Measurements from ENCODE around the gene BANP.
"Not testable (repeated sequence)": the region's sequence is repeated elsewhere in the genome, so short reads cannot be mapped to it uniquely, and the experiment has no call there.

Gene BANP

DNA sequence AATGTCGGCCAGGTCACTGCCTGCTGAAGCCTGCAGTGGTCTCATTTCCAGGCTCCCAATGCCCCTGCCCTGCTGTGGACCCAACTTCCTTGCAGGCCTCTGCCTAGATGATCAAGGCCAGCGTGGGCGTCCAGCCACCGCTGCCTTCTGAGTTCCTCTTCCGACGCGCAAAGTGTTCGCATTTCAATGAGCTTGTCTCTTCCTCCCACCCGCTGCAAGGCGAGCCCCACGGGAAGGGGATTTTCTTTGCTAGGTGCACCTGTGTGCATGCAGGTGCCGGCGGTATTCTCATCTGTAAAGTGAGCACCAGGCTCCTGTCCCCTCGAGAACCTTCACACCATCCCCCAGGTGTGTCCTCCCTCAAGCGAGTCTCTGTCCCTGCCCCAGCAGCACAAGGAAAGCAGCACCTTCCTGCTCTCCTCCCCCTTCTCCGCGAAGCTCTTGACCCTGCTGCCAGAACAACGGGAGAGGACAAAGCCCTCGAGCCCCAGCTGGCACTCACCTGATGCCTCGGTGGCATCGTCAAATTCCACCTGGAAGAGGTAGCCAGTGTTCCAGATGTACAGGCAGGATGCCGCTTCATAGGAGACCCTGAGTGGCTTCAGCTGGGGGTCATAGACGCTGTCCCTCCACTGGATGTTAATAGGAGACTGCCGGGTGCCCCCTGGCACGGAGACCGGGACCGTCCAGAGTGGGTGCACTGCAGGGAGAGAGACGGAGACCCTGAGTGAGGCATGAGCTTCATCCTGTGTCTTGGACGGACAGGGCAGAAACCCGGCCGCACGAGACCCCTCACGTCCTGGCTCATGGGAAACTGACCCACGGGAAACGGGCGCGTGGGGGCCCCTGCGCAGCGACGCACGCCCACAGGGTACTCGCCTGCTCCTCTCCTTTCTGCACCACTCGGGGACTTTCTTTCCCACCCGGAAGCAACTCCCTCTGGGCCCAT lies 24.7 kb upstream of the BANP start:
- DNase-seq (ENCODE audit: low read depth): no peak

DNA sequence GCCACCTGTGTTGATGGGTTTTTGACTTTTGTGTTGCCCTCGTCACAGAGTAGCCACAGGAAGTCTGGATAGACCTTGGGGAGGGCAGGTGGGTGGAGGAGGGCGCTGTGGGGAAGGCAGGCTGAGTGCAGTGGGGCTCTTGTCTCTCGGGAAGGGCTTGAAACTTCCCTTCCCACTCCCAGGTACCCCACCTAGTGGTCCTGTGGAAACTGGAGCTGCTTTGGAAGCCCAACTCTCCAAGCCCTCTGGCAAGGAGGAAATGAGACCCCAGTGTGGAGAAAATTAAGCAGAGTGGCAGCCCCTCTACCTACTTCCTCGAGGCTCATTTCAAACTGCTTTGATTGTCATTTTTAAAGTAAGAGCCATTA lies 24.1 kb upstream of the BANP start:
- DNase-seq (ENCODE audit: low read depth): no peak

DNA sequence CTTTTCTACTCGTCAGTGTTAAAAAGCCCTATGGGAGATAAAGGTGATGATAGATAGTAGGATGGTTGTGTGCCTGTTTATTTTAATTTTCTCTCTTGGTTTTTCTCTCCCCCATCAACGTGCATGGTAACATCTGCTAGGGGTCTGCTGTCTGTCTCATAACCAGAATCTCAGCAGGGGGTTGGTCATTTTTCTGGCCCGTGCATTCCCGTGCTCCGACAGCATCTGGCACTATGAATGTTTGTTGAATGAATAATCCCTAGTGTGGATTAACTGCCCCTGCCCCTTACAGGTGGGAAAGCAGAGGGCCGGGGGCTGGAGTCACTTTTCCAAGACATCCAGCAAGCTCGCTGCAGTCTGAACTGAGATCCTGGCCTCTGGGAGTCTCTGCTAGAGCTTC lies 21.2 kb upstream of the BANP start:
- DNase-seq (ENCODE audit: low read depth): no peak

DNA sequence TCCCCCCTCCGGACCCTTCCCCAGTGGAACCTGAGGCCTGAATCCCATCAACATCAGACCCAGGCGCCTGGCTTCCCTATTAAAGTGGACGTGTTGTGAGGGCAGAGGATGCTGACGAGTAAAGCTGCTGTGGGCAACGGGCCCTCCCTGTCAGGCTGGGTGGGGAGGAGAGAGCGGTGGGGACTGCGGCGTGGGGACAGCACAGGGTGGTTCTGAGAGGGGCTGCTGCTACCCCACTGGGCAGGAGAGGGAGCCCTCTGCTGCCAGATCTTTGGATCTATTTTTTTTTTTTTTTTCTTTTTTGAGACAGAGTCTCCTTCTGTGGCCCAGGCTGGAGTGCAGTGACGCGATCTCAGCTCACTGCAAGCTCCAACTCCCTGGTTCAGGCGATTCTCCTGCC lies 20.8 kb upstream of the BANP start:
- no peak for DNase-seq (ENCODE audit: low read depth)

DNA sequence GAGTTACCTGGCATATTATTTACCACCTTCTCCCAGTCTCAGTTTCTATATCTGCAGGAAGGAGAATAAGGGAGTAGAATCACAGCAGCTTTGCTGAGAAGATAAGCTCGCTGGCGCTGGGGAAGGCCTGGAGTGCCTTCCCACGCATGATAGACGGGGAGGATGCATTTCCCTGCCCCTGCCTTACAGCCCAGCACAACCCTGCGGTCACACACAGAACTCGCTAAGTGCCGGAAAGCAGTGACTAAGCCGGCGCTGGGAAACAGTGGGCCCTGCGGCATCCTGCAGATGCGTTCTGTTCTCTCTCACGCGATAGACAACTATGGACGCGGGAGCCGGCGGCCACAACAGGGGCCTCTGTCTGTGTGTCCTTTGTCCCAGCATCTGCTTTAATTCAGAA lies 19.7 kb upstream of the BANP start:
- no peak for DNase-seq (ENCODE audit: low read depth)

DNA sequence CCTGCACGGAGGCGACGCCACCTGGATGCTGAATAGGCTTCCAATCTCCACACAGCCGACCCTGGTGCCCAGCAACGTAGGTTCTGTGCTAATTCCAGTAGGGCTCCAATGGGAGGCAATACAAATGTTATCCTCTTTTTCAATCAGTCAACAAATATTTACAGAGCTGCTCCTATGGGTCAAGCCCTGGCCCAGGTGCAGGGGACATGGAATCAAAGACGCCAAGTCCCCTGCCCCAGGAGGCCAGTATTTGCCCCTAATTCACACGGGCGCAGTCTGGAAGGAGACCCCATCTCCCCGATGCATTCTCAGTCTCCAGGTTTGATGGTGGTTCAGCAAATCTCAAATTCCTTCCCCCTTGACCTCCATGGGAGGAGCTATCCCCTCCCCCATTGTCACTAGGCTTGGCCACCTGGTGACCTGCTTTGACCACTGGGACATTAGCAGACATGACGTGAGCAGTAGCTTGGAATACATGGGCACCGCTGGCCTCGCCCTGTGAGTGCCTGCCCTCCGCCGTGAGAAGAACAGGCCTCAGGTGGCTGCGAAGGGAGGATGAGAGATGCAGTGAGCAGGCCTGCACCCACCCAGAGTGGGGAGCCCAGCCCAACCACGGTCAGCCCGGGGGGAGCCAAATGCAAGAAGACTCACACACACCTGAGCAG lies 18.6 kb upstream of the BANP start:
- DNase-seq (ENCODE audit: low read depth): not testable (repeated sequence)

DNA sequence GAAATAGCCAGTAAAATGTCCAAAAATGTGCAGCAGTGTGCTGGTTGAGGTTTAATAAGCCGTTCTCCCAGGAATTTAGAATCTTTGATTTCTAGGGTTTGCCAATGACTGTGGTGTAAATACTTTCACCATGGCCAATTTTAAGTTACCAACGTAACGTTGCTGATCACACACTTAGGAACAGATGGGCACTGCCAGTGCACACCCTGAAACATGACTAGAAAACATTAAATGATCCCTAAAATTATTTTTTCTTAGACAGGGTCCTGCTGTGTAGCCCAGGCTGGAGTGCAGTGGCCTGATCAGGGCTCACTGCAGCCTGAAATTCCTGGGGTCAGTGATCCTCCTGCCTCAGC lies 18.1 kb upstream of the BANP start:
- no peak for DNase-seq (ENCODE audit: low read depth)

DNA sequence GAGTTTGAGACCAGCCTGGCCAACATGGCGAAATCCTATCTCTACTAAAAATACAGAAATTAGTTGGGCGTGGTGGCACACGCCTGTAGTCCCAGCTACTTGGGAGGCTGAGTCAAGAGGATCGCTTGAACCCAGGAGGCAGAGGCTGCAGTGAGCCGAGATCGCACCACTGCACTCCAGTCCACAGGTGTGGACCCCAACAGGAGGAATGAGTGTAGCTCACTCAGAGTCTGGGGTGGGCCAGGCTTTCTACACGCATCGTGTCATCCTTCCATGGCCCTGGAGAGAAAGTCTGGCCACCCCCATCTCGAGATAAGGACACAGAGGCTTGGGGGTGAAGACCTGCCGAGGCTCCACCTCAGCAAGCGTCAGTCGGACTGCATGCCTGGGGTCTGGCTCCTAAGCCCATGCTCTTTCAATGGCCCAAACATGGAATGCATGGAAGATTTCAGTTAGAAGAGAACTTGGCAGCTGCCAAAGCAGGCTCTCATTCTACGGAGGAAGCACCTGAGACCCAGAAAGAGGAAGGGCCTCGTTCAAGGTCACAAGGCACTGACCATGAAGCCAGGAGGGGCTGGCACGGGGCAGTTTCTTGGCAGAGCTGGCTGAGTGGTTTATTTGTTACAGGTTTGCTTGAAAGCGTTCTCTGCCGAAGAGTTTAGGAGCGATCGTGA lies 16.3 kb upstream of the BANP start:
- DNase-seq (ENCODE audit: low read depth): not testable (repeated sequence)

DNA sequence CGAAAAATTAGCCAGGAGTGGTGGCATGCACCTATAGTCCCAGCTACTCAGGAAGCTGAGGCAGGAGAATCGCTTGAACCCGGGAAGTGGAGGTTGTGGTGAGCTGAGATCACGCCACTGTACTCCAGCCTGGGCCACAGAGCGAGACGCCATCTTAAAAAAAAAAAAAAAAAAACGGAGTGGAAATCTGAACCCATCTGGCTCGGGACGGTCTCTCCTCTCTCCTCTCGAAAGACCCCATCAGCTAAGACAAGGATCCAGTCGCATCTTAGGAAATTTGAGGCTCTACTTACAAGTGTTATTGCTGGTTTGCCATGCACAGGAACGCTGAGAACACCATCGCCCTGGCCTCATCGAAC lies 15.2 kb upstream of the BANP start:
- not testable (repeated sequence) for DNase-seq (ENCODE audit: low read depth)

DNA sequence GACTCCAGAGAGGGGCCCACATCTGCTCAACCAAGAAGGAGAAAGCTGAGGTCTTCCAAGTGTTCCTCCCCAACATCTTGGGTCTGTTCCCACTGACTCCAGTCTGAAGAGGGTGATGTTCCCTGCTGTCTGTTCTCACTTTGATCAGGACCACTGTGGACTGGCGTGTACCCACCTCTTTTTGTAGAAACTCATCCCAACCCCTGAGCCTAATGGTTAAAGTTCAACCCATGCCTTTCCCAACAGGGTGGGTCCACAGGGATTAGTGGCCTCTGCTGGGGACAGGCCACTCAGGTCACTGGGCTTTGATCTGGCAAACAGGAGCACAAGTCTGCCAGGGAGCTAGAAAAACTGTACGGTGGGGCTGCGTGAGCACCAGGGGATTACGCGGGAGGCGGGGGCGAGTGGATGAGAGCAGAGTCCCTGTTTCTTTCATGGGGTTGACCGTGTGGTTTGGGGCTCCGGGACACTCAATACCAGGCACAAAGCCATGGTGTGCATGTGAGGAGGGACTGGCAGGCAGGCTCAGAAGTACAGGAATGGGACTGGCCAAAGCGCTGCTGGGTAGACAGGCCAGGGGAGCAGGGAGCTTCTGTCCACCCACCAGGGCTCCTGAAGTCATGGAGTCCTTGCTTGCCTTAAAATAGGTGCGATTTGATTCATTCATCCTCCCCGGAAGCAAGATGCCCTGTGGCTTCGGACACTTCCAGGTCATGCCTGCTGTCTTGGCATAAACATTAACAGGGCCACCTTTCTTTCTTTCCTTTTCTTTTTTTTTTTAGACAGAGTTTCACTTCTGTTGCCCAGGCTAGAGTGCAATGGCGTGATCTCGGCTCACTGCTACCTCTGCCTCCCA lies 14.6 kb upstream of the BANP start, which contains the start of gene CA5A:
CA5A (minus strand) TSS at position 155 of the 856 bp plus-strand sequence; CDS start at position 76, 79 bp downstream.
- DNase-seq (ENCODE audit: low read depth): no peak

DNA sequence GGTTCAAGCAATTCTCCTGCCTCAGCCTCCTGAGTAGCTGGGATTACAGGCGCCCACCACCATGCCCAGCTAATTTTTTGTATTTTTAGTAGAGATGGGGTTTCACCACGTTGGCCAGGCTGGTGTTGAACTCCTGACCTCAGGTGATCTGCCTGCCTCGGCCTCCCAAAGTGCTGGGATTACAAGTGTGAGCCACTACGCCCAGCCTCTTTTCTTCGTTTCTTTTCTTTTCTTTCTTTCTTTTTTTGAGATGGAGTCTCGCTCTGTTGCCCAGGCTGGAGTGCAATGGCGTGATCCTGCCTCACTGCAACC lies 14.0 kb upstream of the BANP start:
- DNase-seq (ENCODE audit: low read depth): not testable (repeated sequence)

DNA sequence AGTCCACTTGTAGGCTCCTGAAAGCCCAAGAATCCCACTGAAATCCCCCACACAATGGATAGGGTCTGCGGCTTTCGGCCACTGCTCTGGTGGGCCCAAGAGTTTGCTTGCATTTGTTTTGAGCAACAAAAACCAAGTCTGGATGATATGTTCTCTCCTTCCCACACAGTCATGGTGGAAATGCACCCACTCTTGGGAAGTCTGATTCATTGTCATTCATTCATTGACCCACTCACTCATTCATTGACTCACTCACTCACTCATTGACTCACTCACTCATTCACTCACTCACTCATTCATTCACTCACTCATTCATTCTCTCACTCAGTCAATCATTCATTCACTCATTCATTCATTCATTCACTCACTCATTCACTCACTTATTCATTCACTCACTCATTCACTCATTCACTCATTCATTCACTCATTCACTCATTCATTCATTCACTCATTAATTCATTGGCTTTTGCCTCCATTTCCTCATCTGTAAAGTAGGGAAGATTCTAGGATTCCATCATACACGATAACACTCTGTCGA lies 12.8 kb upstream of the BANP start:
- no peak for DNase-seq (ENCODE audit: low read depth)

DNA sequence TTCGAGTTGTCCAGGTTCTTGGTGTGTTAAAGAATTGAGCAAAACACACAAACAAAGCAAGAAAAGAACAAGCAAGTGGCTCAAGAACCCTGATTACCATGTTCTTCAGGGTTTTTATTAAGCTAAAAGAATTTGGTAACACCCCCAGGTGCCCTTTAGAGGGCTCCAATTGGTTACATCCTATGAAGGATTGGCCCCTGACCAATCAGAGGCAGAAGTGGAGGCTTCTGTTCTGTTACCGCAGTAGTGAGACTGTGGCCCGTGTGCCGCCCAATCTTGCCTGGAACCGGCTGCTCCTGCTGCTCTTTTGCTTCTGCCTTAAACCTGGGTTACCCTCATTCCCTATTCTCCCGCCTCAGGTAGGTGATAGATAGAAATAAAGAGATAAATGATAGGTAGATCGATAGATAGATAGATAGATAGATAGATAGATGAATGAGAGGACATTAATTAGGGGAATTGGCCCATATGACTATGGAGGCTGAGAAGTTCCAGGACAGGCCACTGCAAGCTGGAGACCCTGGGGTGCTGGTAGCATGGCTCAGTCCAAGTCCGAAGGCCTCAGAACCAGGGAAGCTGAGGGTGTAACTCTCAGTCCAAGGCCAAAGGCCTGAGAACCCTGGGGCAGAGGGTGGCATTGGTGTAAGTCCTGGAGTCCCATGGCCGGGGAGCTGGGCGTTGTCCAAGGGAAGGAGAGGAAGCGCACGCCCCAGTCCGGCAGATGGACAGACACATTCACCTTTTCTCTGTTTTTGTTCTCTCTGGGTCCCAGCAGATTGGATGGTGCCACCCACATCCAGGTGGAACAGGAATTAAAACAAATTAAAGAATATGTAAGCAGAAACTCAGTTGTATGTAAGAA lies 11.4 kb upstream of the BANP start:
- no peak for DNase-seq (ENCODE audit: low read depth)

DNA sequence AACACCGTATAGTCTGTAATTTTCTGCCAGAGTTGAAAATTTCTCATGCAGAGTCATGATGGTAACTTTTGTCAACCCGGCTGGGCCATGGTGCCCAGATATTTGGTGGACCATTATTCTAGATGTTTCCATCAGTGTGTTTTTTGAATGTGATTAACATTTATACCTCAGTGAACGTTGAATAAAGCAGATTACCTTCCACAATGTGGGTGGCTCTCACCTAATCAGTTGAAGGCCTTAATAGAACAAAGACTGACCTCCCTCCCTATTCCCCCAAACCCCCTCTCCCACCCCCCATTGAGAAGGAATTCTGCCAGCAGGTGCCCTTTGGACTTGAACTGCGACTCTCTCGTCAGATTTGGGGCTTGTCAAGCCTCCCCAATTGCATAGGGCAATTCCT lies 8.6 kb upstream of the BANP start:
- no peak for DNase-seq (ENCODE audit: low read depth)

DNA sequence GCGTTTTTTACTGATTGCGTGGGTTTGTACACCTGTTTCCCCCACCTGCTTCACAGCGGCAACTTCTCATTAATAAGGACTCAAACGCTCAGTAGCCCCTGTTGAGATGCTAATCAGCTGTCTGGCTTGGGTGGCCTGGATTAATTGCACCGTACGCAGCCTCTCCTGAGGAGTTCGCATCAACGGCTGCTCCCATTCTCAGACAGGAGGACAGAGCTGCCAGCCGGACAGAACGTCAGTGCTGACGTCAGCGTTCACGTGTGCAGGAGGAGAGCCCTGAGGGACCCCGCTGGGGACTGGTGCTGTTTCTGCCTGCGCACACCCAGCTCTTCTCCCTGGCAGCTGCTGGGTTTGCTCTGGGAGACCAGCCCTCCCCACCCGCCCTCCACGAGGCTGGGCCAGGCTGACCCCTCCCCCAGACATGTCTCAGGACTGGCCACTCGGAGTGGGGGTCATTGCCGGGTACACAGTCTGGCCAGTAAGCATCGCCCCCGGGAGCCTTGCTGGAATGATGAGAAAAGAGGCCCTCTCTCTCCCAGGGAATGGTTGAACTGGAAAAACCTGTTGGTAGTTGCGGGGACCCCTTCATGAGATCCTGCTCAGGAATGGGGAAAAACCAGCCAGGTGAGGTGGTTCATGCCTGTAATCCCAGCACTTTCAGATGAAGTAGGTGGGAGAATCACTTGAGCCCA lies 5.7 kb upstream of the BANP start:
- DNase-seq (ENCODE audit: low read depth): peak; percentile 43

DNA sequence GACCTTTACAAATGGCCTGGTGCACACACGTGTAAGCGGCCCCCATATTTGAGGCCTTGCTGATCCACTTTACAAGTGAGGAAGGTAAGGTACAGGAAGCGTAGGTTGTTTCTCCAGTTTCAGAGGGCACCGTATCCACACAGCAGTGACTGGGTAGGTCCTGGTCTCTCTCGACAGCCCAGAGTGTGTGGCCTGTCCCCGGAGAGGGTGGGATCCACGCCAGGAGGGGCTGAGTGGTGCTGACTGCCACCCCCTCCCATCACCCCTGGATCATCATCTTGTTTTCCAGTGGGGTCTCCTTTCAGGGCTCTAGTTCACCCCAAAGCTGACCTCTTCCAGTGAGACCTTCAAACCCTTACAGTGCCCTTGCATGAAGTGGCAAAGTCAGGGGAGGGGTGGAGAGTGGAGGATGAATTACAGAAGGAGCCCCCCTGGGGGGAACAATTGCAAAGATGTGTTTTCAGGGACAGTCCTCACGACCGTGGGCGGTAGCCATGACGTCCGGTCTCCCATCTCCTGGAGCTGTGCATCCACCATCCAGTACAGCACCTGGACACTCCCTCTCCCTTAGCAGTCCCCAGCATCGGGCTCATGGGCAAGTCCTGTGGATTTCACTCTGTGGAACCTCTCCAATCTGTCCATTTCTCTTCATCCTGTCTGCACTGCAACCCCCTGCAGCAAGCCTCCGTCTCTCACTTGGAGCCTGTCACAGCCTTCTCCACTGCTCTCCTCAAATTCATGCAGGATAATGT lies 4.5 kb upstream of the BANP start:
- no peak for DNase-seq (ENCODE audit: low read depth)

DNA sequence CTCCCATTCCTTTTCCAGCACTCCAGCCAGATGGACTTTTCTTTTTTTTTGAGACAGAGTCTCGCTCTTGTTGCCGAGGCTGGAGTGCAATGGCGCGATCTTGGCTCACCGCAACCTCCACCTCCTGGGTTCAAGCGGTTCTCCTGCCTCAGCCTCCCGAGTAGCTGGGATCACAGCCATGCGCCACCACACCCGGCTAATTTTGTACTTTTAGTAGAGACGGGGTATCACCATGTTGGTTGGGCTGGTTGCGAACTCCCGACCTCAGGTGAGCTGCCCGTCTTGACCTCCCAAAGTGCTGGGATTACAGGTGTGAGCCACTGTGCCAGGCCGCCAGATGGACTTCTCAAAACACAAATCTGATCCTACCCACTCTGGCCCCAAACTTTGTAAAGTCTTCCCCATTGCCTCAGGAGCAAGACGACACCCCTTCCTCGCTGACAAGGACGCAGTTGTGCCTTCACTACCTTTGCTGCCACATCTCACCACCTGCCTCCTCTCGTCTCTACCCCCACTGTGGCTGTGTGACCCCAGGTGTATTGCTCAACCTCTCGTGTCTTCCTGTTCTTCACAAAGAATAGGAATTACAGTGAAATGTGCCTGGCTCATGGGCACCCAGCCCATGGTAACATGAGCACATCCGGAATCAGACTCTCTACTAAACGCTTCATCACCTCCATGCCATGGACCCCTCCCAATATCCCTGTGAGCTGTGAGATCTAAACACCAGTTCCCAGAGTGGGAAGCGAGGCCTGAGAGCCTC lies 3.7 kb upstream of the BANP start:
- no peak for DNase-seq (ENCODE audit: low read depth)

DNA sequence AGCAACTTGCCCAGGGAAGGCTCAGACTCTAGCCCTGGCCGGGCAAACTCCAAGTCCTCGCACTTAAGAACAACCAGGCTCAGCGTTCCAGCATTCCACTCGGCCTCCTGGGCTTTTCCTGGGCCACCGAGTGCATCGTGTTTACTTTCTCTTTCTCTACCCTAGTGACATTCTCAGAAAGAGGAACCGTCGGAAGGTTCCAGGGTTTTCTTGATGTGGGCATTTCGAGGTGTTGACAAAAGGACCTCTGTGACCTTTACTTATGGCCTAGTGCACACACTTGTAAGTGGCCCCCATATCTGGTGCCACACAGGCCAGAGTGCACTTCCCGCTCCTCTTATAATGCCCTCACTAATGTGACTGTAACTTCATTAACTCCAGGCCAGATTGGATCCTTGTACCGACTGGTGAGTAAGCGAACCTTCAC lies 3.1 kb upstream of the BANP start:
- no peak for DNase-seq (ENCODE audit: low read depth)

DNA sequence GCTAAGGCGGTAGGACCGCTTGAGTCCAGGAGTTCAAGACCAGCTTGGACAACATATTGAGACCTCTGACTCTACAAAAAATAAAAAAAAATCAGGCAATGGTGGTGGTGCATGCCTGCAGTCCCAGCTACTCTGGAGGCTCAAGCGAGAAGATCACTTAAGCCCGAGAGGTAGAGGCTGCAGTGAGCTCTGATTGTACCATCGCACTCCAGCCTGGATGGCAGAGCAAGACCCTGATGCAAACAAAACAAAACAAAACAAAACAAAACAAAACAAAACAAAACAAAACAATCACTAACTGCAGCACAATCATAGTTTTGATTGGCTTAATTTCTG lies 2.5 kb upstream of the BANP start:
- DNase-seq (ENCODE audit: low read depth): no peak

Data from fibroblast of gingiva (primary cell).